Activated CD4-positive, alpha-beta memory T cell treated with anti-CD3 and anti-CD28 coated beads, Interleukin-2, amount 10 ng/mL, durations not matched to agents 7 days and 5 days (primary cell): ENCODE measurements around the gene NKX6-2. TPM values are rescaled to one million over a fixed set of nuclear protein-coding genes. Genes with fewer than 3 reads are reported as not detected.
"Not testable (repeated sequence)": the region's sequence is repeated elsewhere in the genome, so short reads cannot be mapped to it uniquely, and the experiment has no call there.

Source experiments
- CTCF ChIA-PET: fragments of 350-600 bp; sonication (Branson Sonifier 250); formaldehyde crosslinking; loops from one replicate; lab custom pipeline; 2021; ENCODE audit warnings: antibody characterized with exemption, inconsistent platforms; lab: Charles Lee
- POLR2A ChIA-PET: fragments of 350-600 bp; sonication (Branson Sonifier 250); formaldehyde crosslinking; loops from one replicate; lab custom pipeline; 2021; ENCODE audit warnings: antibody characterized with exemption; lab: Charles Lee
- DNase-seq: peaks from one replicate; pipeline ENCODE4 v3.0.0-alpha.2; 2020
- H3K27ac Mint-ChIP-seq: one replicate; pipeline ENCODE4 v1.8.0; 2021; ENCODE audit warnings: mild to moderate bottlenecking, mixed read lengths
- H3K27me3 Mint-ChIP-seq: one replicate; pipeline ENCODE4 v1.8.0; 2021; ENCODE audit warnings: mixed read lengths
- H3K36me3 Mint-ChIP-seq: one replicate; pipeline ENCODE4 v1.8.0; 2021; ENCODE audit warnings: low read depth, mixed read lengths
- H3K4me1 Mint-ChIP-seq: one replicate; pipeline ENCODE4 v1.8.0; 2021; ENCODE audit warnings: mixed read lengths
- H3K4me3 Mint-ChIP-seq: one replicate; pipeline ENCODE4 v1.8.0; 2021; ENCODE audit warnings: mild to moderate bottlenecking, mixed read lengths
- H3K9me3 Mint-ChIP-seq: one replicate; pipeline ENCODE4 v1.8.0; 2021; ENCODE audit warnings: mixed read lengths
- total RNA-seq, 2 experiments: library from RNA; stranded (reverse); gene quantifications; one replicate each; pipeline ENCODE4 v1.2.3, GENCODE V29; 2021

Gene NKX6-2
- not detected for total RNA-seq

GRCh38 chr10:132785723-132786475 lies at the start of gene NKX6-2:
Gene NKX6-2 (minus strand): TSS chr10:132786147. CDS start chr10:132785948, 199 bp downstream.
- Mint-ChIP-seq H3K27ac (no peak within 1 kb of the TSS), H3K27me3 (peaks cover 16% of the 10 kb centered on the region), H3K4me1 (no peaks in the 10 kb centered on the region), H3K9me3 (no peaks in the 10 kb centered on the region), H3K36me3 (peaks cover 3% of the 10 kb centered on the region), H3K4me3 (no peak within 1 kb of the TSS)
- ChIA-PET CTCF (no interaction called here), POLR2A (no interaction called here)
- DNase-seq: no peak

- Mint-ChIP-seq H3K4me3 (no peak overlapping the region), H3K27ac (no peak overlapping the region), H3K9me3 (peaks cover 5% of the 10 kb centered on the region), H3K4me1 (no peaks in the 10 kb centered on the region), H3K27me3 (no peaks in the 10 kb centered on the region), H3K36me3 (no peaks in the 10 kb centered on the region)
- DNase-seq: no peak
- CTCF ChIA-PET: no interaction called here
- POLR2A ChIA-PET: no interaction called here
Measured at GRCh38 chr10:132834891-132835847, 49.2 kb upstream of the NKX6-2 start.

- Mint-ChIP-seq H3K27ac (no peak overlapping the region), H3K4me3 (no peak overlapping the region), H3K27me3 (no peaks in the 10 kb centered on the region), H3K9me3 (peaks cover 5% of the 10 kb centered on the region), H3K36me3 (no peaks in the 10 kb centered on the region), H3K4me1 (no peaks in the 10 kb centered on the region)
- ChIA-PET CTCF (no interaction called here), POLR2A (no interaction called here)
- no peak for DNase-seq
Measured at GRCh38 chr10:132834311-132834761, 48.4 kb upstream of the NKX6-2 start.

- Mint-ChIP-seq H3K27me3 (no peaks in the 10 kb centered on the region), H3K27ac (no peak overlapping the region), H3K4me3 (no peak overlapping the region), H3K9me3 (peaks cover 5% of the 10 kb centered on the region), H3K4me1 (no peaks in the 10 kb centered on the region), H3K36me3 (no peaks in the 10 kb centered on the region)
- no peak for DNase-seq
- CTCF ChIA-PET: no interaction called here
- POLR2A ChIA-PET: no interaction called here
Measured at GRCh38 chr10:132833421-132834111, 47.6 kb upstream of the NKX6-2 start.

- POLR2A ChIA-PET: no interaction called here
- H3K4me1 Mint-ChIP-seq: no peaks in the 10 kb centered on the region
- H3K9me3 Mint-ChIP-seq: peaks cover 14% of the 10 kb centered on the region
- CTCF ChIA-PET: no interaction called here
- H3K27me3 Mint-ChIP-seq: no peaks in the 10 kb centered on the region
- DNase-seq: no peak
- H3K4me3 Mint-ChIP-seq: no peak overlapping the region
- no peak overlapping the region for H3K27ac Mint-ChIP-seq
- H3K36me3 Mint-ChIP-seq: peaks cover 8% of the 10 kb centered on the region
Measured at GRCh38 chr10:132832186-132832969, 46.4 kb upstream of the NKX6-2 start.

- Mint-ChIP-seq H3K36me3 (peaks cover 8% of the 10 kb centered on the region), H3K27ac (no peak overlapping the region), H3K9me3 (peaks cover 11% of the 10 kb centered on the region), H3K4me3 (no peak overlapping the region), H3K27me3 (no peaks in the 10 kb centered on the region), H3K4me1 (no peaks in the 10 kb centered on the region)
- ChIA-PET POLR2A (no interaction called here), CTCF (interaction anchor here (0.7 kb wide), 1 partner anchor 15 kb away, joined by 3 read pairs; no protein-coding TSS in a partner anchor)
- DNase-seq: no peak
Measured at GRCh38 chr10:132829403-132829802, 43.5 kb upstream of the NKX6-2 start.

GRCh38 chr10:132828681-132829080 lies 42.7 kb upstream of the NKX6-2 start:
- no peak for DNase-seq
- ChIA-PET CTCF (interaction anchor here (0.7 kb wide), 1 partner anchor 16 kb away, joined by 3 read pairs; no protein-coding TSS in a partner anchor), POLR2A (no interaction called here)
- Mint-ChIP-seq H3K27me3 (no peaks in the 10 kb centered on the region), H3K27ac (no peak overlapping the region), H3K9me3 (peaks cover 11% of the 10 kb centered on the region), H3K4me1 (no peaks in the 10 kb centered on the region), H3K4me3 (no peak overlapping the region), H3K36me3 (peaks cover 8% of the 10 kb centered on the region)

- no peaks in the 10 kb centered on the region for H3K27me3 Mint-ChIP-seq
- no peaks in the 10 kb centered on the region for H3K4me1 Mint-ChIP-seq
- peaks cover 11% of the 10 kb centered on the region for H3K9me3 Mint-ChIP-seq
- H3K4me3 Mint-ChIP-seq: no peak overlapping the region
- CTCF ChIA-PET: no interaction called here
- H3K36me3 Mint-ChIP-seq: peaks cover 8% of the 10 kb centered on the region
- POLR2A ChIA-PET: no interaction called here
- no peak overlapping the region for H3K27ac Mint-ChIP-seq
- DNase-seq: no peak
Measured at GRCh38 chr10:132827861-132828539, 42.1 kb upstream of the NKX6-2 start.

GRCh38 chr10:132827423-132827789 lies 41.5 kb upstream of the NKX6-2 start:
- POLR2A ChIA-PET: no interaction called here
- no peaks in the 10 kb centered on the region for H3K27me3 Mint-ChIP-seq

GRCh38 chr10:132826524-132827422 lies 40.8 kb upstream of the NKX6-2 start:
- H3K27ac Mint-ChIP-seq: no peak overlapping the region
- H3K9me3 Mint-ChIP-seq: peaks cover 11% of the 10 kb centered on the region
- POLR2A ChIA-PET: no interaction called here
- no peak for DNase-seq
- no peaks in the 10 kb centered on the region for H3K4me1 Mint-ChIP-seq
- no peaks in the 10 kb centered on the region for H3K27me3 Mint-ChIP-seq
- no peak overlapping the region for H3K4me3 Mint-ChIP-seq
- H3K36me3 Mint-ChIP-seq: peaks cover 8% of the 10 kb centered on the region
- CTCF ChIA-PET: no interaction called here

More at GRCh38 chr10:132827423-132827789, 41.5 kb upstream of the NKX6-2 start:
- CTCF ChIA-PET: no interaction called here
- DNase-seq: no peak
- Mint-ChIP-seq H3K27ac (no peak overlapping the region), H3K36me3 (peaks cover 8% of the 10 kb centered on the region), H3K4me3 (no peak overlapping the region), H3K4me1 (no peaks in the 10 kb centered on the region), H3K9me3 (peaks cover 11% of the 10 kb centered on the region)

- H3K4me1 Mint-ChIP-seq, H3K27me3 Mint-ChIP-seq, POLR2A ChIA-PET, H3K27ac Mint-ChIP-seq, H3K36me3 Mint-ChIP-seq, H3K4me3 Mint-ChIP-seq, DNase-seq, CTCF ChIA-PET: not testable (repeated sequence)
- H3K9me3 Mint-ChIP-seq: peaks cover 11% of the 10 kb centered on the region
Measured at GRCh38 chr10:132825783-132826523, 40.0 kb upstream of the NKX6-2 start.
